Measurements from ENCODE around the gene TNIP1. TPM values are rescaled to one million over a fixed set of nuclear protein-coding genes. Genes with fewer than 3 reads are reported as not detected.

The TNIP1 gene
- polyA plus RNA-seq, 1 experiment, result 42.6 TPM

- ChIA-PET CTCF (interaction anchor here (1.1 to 7.0 kb wide), 2 partner anchors 14 to 99 kb away, joined by 3 to 37 read pairs; no protein-coding TSS in a partner anchor), POLR2A (interaction anchor here (1.0 kb wide), 1 partner anchor 9 kb away, joined by 6 read pairs; no protein-coding TSS in a partner anchor)
- no peak for TF ChIP-seq CTCF (IDR thresholded peaks at IDR 0.05; ENCODE audit: low read depth, low read length)
Observed at GRCh38 chr5:151101151-151101550, 20.3 kb upstream of the TNIP1 start.

GRCh38 chr5:151100681-151101080, 19.8 kb upstream of the TNIP1 start:
- Histone ChIP-seq H3K27ac (ENCODE audit: low read depth, low read length) (no peak overlapping the region), H3K4me3 (ENCODE audit: low read depth, low read length) (no peak overlapping the region), H3K27me3 (ENCODE audit: control insufficient read depth, insufficient read depth, low read length) (no peaks in the 10 kb centered on the region), H3K9me3 (ENCODE audit: control insufficient read depth, insufficient read depth, low read length) (no peaks in the 10 kb centered on the region)
- ChIA-PET CTCF (interaction anchor here (1.1 to 7.0 kb wide), 3 partner anchors 14 to 98 kb away, joined by 3 to 37 read pairs (median 3); no protein-coding TSS in a partner anchor), POLR2A (no interaction called here)
- no peak for DNase-seq (ENCODE audit: low read depth, low spot score)
- no peak for TF ChIP-seq CTCF (IDR thresholded peaks at IDR 0.05; ENCODE audit: low read depth, low read length)

More at GRCh38 chr5:151101151-151101550, 20.3 kb upstream of the TNIP1 start:
- no peak overlapping the region for H3K27ac ChIP-seq (ENCODE audit: low read depth, low read length)
- no peaks in the 10 kb centered on the region for H3K9me3 ChIP-seq (ENCODE audit: control insufficient read depth, insufficient read depth, low read length)
- H3K27me3 ChIP-seq (ENCODE audit: control insufficient read depth, insufficient read depth, low read length), result no peaks in the 10 kb centered on the region
- DNase-seq (ENCODE audit: low read depth, low spot score), result no peak
- H3K4me3 ChIP-seq (ENCODE audit: low read depth, low read length), result no peak overlapping the region

- no peak for DNase-seq (ENCODE audit: low read depth, low spot score)
- Histone ChIP-seq H3K4me3 (ENCODE audit: low read depth, low read length) (no peak overlapping the region), H3K27me3 (ENCODE audit: control insufficient read depth, insufficient read depth, low read length) (no peaks in the 10 kb centered on the region), H3K27ac (ENCODE audit: low read depth, low read length) (no peak overlapping the region), H3K9me3 (ENCODE audit: control insufficient read depth, insufficient read depth, low read length) (no peaks in the 10 kb centered on the region)
- POLR2A ChIA-PET, result no interaction called here
- CTCF ChIA-PET, result interaction anchor here (1.0 to 7.0 kb wide), 5 partner anchors 16 to 96 kb away, joined by 5 to 37 read pairs (median 8); no protein-coding TSS in a partner anchor
- TF ChIP-seq CTCF (IDR thresholded peaks at IDR 0.05; ENCODE audit: low read depth, low read length), result no peak
Observed at GRCh38 chr5:151098768-151099121, 17.9 kb upstream of the TNIP1 start.

GRCh38 chr5:151097820-151098767, 17.3 kb upstream of the TNIP1 start:
- no peaks in the 10 kb centered on the region for H3K9me3 ChIP-seq (ENCODE audit: control insufficient read depth, insufficient read depth, low read length)
- no peaks in the 10 kb centered on the region for H3K27me3 ChIP-seq (ENCODE audit: control insufficient read depth, insufficient read depth, low read length)
- no peak for TF ChIP-seq CTCF (IDR thresholded peaks at IDR 0.05; ENCODE audit: low read depth, low read length)
- ChIA-PET CTCF (interaction anchor here (1.0 to 7.0 kb wide), 5 partner anchors 17 to 96 kb away, joined by 5 to 37 read pairs (median 8); no protein-coding TSS in a partner anchor), POLR2A (no interaction called here)
- no peak for DNase-seq (ENCODE audit: low read depth, low spot score)
- H3K27ac ChIP-seq (ENCODE audit: low read depth, low read length), result no peak overlapping the region
- H3K4me3 ChIP-seq (ENCODE audit: low read depth, low read length), result no peak overlapping the region

- Histone ChIP-seq H3K27ac (ENCODE audit: low read depth, low read length) (no peak overlapping the region), H3K9me3 (ENCODE audit: control insufficient read depth, insufficient read depth, low read length) (no peaks in the 10 kb centered on the region), H3K4me3 (ENCODE audit: low read depth, low read length) (no peak overlapping the region), H3K27me3 (ENCODE audit: control insufficient read depth, insufficient read depth, low read length) (no peaks in the 10 kb centered on the region)
- no peak for DNase-seq (ENCODE audit: low read depth, low spot score)
- CTCF ChIA-PET, result interaction anchor here (1.2 to 7.0 kb wide), 2 partner anchors 18 to 45 kb away, joined by 6 to 37 read pairs; no protein-coding TSS in a partner anchor
- no peak for TF ChIP-seq CTCF (IDR thresholded peaks at IDR 0.05; ENCODE audit: low read depth, low read length)
- POLR2A ChIA-PET, result no interaction called here
Observed at GRCh38 chr5:151097061-151097460, 16.2 kb upstream of the TNIP1 start.

Data from AG04450 (cell line).